GM18517 (cell line): ENCODE measurements around the gene CACNA1B.

Source experiments
- ATAC-seq: cut with Tn5 transposase; IDR thresholded peaks from one replicate; pipeline ENCODE4 v1.9.1; 2021; ENCODE audit warnings: mild to moderate bottlenecking, moderate library complexity; ENCODE audit not compliant: unreplicated experiment

Gene CACNA1B

DNA sequence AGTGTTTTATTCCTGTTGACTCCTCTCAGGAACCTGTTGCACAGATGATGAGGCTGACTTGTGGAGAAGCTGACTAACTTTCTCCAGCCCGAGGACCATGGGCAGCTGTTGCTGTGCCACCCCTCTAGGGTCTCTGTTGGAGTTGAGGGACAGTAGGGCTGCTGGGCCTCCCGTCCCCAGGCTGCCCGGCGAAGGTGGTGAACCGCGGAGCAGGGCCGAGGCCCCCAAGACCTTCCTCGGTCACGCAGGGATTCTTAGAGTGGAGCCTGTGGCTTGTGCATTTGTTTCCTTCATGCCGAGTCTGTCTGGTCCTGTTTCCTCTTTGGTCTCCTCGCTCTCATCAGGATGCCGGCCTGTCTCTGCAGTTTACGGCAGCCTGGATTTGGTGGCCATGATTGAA lies 40.2 kb downstream of the CACNA1B start:
- ATAC-seq = no peak

DNA sequence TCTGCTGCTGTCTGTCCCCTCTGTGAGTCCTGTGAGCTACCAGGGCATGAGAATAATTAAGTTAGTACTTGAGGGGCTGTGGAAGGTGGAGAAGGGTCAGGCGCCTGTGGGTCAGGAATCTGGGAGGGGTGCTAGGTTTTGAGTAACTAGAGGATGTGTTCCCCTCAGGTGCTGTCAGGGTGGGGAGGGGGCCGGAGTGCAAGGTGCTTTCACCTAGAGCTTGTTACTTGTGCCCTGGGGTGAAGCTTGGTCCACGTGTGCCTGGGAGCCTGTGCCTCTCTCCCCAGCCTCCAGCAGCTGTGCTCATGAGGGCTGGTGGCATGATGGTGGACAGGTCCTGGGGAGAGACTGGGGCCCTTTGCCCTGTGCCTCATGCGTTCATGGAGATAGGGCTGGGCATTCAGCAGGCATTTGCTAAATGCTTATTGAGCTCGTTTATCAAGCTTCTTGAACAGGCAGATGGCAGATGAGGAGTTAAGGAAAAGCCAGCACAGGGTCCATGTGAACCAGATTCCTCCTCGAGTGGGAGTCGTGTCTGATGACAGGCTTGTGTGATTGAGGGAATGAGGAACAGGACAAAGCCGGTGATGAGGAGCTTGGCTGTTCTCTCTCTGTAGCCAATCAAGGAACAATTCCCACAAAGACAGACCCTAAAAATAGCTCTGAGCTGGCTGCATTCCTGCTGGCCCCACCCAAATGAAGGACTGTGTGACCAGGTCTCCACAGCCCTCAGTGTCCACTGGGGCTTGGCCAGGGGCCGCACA lies 40.9 kb downstream of the CACNA1B start:
- no peak for ATAC-seq

DNA sequence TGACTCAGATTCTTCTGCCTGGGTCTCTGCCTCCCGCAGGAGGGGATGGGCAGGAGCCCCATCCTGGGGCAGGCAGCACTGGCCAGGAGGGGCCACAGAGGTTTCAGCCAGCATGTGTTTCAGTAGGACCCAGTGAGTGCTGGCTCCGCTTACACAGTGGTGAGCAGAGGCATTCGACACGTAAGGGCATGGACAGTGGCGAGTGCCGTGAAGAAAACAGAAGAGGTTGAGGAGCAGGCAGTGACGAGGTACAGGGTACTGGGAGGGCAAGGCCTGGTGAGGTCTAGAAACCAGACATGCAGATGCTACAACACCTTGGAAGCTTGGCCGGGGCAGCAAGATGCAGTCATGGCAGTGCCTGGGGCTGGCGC lies 41.5 kb downstream of the CACNA1B start:
- ATAC-seq = no peak

DNA sequence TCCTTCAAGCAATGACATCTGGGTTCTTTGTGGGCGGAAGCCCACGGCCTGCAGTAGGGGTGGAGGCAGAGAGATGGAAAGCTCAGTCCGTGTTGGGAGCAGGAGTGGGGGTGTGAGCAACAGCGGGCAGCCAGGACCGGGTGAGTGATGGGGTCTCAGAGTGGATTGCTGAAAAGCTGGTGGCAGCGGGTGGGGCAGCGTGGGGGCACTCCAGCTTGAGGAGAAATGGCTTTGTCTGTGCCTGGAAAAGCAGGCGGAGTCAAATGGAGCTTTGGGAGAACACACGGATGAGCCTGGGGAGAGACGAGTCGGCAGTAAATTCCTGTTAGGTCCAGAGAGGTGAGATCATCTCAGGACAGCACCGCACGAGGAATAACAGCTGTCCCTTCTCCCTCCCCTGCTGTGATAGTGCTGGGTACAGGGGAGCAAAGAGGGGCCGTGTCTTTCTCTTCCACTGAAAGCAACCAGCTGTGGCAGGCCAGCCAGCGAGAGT lies 42.1 kb downstream of the CACNA1B start:
- no peak for ATAC-seq

DNA sequence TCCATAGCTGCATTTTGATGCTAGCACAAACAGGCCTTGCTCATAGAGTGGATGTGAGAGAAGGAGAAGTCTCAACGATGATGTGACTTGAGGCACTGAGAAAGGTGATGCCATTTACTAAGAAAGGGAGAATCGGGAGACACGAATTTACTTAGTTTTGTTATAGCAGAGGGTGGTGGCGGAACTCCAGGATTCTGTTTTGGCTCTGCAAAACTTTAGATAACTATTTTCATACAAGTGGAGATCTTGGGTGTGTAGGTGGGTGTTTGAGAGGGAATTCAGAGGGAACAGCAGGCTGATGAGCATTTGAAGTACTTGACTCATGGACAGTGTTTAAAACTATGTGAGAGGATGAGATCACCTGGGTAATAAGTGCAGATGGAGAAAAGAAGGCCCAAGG lies 43.2 kb downstream of the CACNA1B start:
- ATAC-seq = no peak

DNA sequence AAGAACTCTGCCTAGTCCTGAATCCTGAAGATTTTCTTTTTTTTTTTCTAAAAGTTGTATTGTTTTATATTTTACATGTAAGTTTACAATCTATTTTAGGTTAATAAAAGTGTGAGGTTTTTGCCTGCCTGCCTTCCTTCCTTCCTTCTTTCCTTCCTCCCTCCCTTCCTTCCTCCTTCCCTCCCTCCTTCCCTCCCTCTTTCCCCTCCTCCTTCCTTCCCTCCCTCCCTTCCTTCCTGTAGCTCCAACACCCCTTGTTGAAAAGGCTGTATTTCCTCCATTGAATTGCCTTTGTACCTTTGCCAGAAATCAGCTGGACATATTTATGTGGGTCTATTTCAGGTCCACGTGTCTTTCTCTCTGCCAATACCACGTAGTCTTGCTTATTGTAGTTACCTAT lies 46.6 kb downstream of the CACNA1B start:
- ATAC-seq = no peak

DNA sequence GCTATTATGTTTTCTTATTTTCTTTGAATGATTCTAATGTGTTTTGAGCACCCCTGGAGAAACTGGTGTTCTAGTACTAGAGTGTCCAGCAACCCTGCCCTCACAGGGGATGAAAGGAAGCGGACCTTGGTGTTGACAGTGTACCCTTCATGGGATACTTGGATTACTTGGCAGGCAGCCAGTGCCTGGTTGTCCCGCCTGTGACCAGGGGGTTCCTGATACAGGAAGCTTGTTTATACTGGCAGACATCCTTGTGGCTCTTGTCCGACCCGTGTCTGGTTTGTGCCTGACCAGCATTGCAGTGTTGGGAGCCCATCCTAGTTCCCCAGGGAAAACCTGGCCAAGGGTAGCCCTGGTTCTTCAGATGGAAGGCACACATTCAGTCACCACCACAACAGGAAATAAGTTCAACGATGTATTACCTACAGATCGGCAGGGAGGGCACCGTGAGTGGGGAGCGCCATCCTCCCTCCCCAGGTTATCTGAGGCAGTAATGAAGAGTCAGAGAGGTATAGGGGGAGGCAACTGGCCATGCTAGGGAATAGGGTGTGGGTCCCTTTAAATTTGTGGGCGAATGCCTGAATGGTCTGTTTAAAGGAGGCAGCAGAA lies 47.3 kb downstream of the CACNA1B start:
- no peak for ATAC-seq

DNA sequence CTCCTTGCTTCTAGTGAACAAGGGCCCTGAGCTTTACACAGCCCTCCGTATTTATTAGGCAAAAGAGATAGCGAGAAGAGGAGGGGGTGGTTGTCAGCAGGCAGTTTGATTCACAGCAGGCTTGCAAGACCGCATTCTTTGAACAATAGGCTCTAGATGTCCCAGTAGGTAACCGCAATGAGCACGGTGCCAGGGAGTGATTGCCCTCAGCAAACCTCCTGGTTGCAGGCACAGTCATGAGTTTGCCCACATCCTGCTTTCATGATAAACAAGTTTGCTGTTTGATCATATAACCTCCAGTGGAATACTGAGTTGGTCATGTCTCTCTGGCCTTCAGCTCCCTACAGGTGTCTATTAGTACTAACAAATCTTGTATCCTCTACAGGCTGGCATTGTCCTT lies 66.1 kb downstream of the CACNA1B start:
- ATAC-seq = no peak

DNA sequence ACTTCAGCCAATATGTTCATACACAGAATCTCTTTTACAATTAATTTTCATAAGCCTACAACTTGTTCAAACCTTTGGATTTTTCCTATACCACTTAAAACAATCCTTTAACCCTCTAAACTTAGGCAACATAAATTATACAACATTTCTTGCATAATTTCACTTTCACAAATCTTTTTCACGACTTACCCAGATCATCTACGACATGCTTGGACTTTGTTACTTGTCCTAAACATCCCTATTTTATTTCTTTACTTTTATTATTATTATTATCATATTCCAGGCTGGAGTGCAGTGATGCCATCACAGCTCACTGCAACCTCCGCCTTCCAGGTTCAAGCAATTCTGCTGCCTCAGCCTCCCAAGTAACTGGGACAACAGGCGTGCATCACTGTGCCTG lies 68.0 kb downstream of the CACNA1B start:
- ATAC-seq = no peak

DNA sequence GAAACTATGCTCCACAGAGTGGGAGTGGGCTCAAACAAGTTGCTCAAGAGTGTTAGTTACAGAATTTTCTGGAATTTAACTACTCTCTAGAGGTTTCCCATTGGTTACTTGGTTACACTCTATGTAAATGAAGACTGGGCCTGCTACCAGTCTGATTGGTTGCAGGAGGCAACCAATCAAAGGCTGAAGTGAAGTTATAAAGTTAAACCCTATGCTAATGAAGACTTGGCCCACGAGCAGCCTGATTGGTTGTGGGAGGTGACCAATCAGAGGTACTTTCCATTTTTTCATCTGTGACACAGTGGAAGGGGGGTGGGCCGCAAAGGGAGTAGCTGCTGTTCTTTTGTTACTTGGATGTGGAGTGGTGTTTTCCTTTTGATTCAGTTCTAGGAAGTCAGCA lies 69.4 kb downstream of the CACNA1B start:
- ATAC-seq = no peak

DNA sequence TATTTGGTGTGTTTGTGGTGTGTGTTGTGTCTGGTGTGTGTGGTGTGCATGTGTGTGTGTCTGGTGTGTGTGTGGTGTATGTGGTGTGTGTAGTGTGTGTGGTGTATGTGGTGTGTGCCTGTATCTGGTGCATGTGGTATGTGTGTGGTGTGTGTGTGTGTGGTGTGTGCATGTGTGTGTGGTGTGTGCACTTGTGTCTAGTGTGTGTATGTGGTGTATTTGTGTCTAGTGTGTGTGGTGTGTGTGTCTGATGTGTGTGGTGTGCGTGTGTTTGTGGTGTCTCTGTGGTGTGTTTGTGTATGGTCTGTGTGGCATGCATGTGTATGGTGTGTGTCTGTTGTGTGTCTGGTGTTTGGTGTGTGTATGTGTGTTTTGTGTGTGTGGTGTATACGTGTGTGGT lies 71.1 kb downstream of the CACNA1B start:
- no peak for ATAC-seq

DNA sequence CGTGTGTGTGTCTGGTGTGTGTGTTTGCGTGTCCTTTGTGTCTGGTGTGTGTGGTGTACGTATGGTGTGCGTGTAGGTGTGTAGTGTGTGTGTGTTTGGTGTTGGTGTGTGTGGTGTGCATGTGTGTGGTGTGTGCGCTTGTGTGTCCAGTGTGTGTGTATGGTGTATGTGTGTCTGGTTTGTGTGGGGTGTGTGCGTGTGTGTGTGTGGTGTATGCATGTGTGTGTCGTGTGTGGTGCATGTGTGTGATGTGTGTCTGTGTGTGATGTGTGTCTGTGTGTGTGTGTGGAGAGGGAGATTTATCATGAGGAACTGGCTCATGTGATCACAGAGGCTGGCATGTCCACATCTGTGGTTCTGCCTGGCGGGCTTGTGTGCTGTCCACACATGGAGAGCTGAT lies 71.7 kb downstream of the CACNA1B start:
- ATAC-seq = no peak

DNA sequence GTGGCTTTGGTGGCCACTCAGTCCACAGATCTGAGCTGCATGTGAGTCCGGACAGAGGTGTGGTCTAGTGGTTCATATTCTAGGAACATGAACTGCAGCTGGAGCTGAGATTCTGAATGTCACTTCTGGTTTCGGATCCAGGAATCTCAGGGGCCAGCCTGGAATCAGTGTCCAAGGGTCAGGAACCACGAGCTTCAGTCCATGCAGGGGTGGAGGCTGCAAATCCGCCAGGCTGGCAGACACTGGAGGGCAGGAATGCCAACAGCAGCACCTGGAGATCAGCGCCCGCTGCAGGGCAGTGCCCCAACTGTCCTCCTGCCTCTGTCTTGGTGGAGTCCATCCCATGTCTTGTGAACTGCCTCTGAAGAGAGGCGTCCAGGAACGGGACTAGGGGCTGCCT lies 73.5 kb downstream of the CACNA1B start:
- ATAC-seq = no peak

DNA sequence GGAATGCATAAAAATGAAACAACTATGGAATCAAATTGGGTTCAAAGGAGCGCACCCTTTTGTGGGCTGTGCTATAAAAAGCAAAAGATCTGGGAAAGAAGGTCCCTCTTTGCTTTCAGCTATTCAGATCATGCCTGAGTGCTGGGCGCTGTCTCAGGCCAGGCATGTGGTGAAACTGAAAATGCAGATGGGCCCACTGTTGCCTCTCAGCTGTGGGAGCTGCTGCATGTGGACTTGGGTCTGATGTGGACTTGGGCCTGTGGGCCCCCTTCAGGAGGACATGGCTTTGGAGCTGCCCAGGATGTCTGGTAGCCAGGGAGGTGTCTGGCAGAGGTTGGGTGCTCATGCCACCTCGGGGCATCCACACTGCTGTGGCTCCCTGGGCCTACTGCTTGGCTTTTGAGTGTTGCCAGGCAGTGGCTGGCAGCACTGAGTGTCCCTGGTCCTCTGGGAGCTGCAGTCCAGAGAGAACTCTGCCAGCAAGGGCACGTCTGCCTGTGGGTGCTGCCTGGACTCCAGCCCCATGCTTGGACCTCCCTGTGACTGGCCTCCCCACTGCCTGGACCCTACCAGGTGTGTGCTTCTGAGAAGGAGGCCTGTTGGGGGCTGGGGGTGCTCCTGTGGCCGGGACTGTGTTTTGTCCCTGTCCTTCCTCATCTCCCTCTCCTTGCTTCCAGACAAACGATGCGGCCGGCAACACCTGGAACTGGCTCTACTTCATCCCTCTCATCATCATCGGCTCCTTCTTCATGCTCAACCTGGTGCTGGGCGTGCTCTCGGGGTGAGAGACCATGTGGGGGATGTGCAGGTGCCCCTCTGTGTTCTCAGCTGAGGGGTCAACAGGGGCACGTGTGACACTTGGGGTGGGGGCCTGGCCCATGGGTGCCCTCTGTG lies 74.3 kb downstream of the CACNA1B start:
- no peak for ATAC-seq

DNA sequence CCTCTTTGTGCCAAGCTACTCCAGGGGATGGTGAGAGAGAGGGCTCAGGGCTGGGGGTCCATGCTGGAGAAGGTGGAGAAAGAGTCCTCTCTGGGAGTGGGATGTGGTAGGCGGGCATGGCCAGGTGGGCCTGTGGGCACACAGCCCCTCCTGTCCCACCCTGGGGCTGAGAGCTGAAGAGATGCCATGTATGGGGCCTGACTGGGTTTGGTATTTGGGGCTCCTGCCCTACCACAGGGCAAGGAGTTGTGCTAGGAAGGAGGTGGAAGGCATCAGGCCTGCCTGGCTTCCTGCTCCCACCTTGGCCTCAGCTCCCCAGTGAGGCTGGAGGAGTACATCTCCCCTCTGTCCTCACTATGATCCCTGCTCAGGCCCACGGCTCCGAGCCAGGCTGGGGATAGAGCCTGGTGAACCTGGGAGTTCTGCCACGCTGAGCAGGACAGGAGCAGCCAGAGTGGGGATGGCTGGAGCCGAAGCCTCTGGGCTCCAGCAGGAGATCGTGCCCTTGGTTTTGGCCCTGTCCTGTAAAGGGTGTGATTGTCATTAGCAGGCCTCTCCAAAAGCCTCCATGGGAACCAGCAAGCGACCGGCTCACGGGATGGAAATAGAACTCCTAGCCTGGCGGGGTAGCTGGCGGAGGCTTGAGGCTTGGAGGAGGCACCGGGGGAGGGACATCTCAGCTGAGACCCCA lies 75.5 kb downstream of the CACNA1B start:
- ATAC-seq = no peak

DNA sequence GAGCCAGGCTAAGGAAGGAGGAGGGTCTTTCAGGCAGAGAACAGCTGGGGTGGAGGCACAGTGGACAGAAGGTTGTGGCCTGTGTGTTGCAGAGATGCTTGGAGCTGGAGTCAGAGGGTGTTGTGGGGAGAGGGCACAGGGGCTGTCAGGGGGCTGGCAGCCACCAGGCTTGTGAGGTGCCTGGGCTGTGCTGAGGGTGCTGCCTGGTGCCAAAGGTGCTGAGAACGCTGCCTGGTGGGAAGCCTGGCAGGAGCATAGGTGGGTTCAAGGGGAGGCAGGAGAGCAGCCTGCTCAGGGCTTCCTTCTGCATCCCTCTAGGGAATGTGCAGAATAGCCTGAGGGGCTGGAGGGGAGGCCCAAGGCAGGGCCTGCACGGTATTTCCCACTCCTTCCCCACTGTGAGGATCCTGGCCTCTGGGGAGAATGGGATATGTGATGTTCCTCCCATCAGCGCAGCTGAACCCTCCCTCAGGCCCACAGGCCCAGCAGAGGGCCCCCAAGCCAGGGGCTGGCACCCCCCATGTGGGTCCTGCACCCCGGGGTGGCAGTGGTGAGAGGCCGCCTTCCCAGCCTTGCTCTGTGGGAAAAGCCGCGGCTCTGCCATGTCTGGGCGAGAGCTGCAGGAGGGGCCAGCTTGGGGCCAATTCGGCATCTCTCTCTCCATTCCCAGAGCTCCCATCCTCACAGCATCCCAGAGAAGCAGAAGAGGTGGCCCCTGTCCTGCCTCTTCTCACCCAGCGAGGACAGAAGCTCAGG lies 76.3 kb downstream of the CACNA1B start:
- ATAC-seq = no peak

DNA sequence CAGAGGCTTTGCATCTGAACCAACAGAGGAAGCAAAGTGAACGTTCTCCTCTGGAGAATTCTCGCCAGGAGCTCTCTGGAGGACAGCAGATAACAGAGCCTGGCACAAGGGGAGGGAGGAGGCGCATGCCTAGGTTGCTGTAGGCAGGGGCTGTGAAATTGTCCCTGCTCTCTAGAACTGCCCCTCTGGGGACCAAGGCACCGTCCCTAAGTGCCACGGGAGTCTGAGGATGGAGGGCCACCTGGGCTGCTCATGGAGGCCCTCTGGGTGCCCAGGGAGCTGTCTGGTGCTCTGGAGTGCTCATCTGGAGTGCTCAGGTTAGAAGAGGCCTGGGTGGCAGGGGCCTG lies 77.6 kb downstream of the CACNA1B start:
- ATAC-seq = no peak

DNA sequence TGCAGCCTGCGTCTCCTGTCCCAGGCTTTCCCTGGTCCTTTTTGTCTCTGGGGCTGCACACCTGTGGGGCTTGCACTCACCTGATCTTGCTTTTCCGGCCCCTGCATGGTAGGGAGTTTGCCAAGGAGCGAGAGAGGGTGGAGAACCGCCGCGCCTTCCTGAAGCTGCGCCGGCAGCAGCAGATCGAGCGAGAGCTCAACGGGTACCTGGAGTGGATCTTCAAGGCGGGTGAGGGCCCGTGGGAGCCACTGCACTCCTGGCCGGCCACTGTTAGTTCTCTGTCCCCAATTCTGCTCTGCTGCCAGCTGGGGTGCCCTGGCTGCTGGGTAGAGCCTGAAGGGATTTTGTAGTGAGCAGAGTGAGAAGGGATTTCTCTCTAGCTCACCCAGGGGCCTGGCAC lies 78.0 kb downstream of the CACNA1B start:
- ATAC-seq = no peak

DNA sequence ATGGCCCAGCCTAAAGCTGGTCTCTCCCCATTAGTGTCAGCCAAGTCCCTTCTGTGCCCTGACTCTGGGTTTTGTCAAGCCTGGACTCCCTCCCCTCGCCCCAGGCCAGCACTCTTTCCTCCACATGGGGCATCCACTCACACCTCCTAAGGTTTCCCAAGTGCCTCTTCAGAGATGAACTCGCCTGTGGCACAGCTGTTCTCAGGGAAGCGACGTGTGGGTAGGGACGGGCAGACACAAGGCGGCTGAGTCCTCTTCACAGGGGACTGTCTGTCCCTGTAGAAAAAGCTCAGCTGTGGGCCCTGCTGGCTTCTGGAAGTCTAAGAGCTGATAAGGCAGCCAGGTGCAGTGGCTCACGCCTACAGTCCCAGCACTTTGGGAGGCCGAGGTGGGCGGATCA lies 78.5 kb downstream of the CACNA1B start:
- no peak for ATAC-seq

DNA sequence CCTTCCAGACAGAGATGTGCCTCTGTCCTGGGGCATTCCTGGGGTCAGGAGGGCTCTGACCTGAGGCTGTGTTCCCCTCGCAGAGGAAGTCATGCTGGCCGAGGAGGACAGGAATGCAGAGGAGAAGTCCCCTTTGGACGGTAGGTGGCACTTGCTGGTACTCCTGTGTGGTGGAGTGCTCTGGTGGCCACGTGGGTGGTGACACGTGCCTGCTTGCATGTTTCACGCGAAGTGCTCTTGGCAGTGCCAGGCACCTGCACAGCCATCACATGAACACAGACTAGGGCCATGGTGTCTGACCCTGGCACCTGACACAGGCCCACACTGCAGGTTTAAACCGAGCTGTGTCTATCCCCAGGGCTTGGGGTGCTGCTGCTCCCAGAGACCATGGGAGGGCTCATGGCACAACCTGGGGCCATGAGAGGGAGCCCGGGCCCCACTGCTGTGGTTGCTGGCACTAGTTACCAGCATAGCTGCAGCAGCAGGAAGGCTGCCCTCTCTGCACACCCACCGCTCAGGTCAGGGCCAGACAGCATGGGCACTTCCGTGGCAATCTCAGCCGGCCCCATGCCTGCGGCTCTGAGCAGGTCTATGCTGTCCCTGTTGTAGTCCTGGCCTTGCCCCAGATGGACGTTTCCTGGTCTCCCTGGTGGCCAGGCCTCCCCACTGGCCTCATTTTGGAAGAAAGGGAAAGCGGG lies 79.3 kb downstream of the CACNA1B start:
- no peak for ATAC-seq
